ENCODE results near the gene NDUFS3.

Gene NDUFS3

GRCh38 chr11:47565340-47566148 lies 13.3 kb upstream of the NDUFS3 start, which contains the start of gene PTPMT1:
TSS of gene PTPMT1 (plus strand) at chr11:47565599. CDS start at chr11:47565623, 24 bp downstream.
- Histone ChIP-seq H2AFZ (ENCODE audit: low read depth, low read length) (peak within 1 kb of the TSS; percentile 49), H3K9me3 (ENCODE audit: low read length) (no peaks in the 10 kb centered on the region), H3K4me1 (ENCODE audit: insufficient read depth, low read length) (no peaks in the 10 kb centered on the region), H3K27me3 (ENCODE audit: insufficient read depth, low read length) (no peaks in the 10 kb centered on the region), H3K4me3 (ENCODE audit: low read length) (peak within 1 kb of the TSS; percentile 42), H3K36me3 (ENCODE audit: insufficient read depth, low read length) (no peaks in the 10 kb centered on the region)

GRCh38 chr11:47566149-47566698 lies 12.7 kb upstream of the NDUFS3 start:
- Histone ChIP-seq H3K36me3 (ENCODE audit: insufficient read depth, low read length) (peaks cover 3% of the 10 kb centered on the region), H3K4me3 (ENCODE audit: low read length) (peak overlapping the region; percentile 42), H3K4me1 (ENCODE audit: insufficient read depth, low read length) (no peaks in the 10 kb centered on the region), H3K27me3 (ENCODE audit: insufficient read depth, low read length) (no peaks in the 10 kb centered on the region), H2AFZ (ENCODE audit: low read depth, low read length) (peak overlapping the region; percentile 49), H3K9me3 (ENCODE audit: low read length) (no peaks in the 10 kb centered on the region)

- peaks cover 30% of the 10 kb centered on the region for H3K36me3 ChIP-seq (ENCODE audit: insufficient read depth, low read length)
- no peak overlapping the region for H2AFZ ChIP-seq (ENCODE audit: low read depth, low read length)
- H3K4me3 ChIP-seq (ENCODE audit: low read length) = no peak overlapping the region
- no peaks in the 10 kb centered on the region for H3K9me3 ChIP-seq (ENCODE audit: low read length)
- no peaks in the 10 kb centered on the region for H3K27me3 ChIP-seq (ENCODE audit: insufficient read depth, low read length)
- no peaks in the 10 kb centered on the region for H3K4me1 ChIP-seq (ENCODE audit: insufficient read depth, low read length)
Measured at GRCh38 chr11:47569646-47570045, 9.2 kb upstream of the NDUFS3 start.

GRCh38 chr11:47570651-47571356 lies 8.1 kb upstream of the NDUFS3 start:
- H3K9me3 ChIP-seq (ENCODE audit: low read length) = no peaks in the 10 kb centered on the region
- no peak overlapping the region for H2AFZ ChIP-seq (ENCODE audit: low read depth, low read length)
- H3K4me1 ChIP-seq (ENCODE audit: insufficient read depth, low read length) = no peaks in the 10 kb centered on the region
- H3K4me3 ChIP-seq (ENCODE audit: low read length) = no peak overlapping the region
- H3K27me3 ChIP-seq (ENCODE audit: insufficient read depth, low read length) = no peaks in the 10 kb centered on the region
- H3K36me3 ChIP-seq (ENCODE audit: insufficient read depth, low read length) = peaks cover 38% of the 10 kb centered on the region

GRCh38 chr11:47571357-47571729 lies 7.5 kb upstream of the NDUFS3 start:
- Histone ChIP-seq H3K27me3 (ENCODE audit: insufficient read depth, low read length) (no peaks in the 10 kb centered on the region), H3K36me3 (ENCODE audit: insufficient read depth, low read length) (peaks cover 39% of the 10 kb centered on the region)

GRCh38 chr11:47571895-47572294 lies 7.0 kb upstream of the NDUFS3 start:
- H3K9me3 ChIP-seq (ENCODE audit: low read length) = no peaks in the 10 kb centered on the region
- peaks cover under 1% of the 10 kb centered on the region for H3K4me1 ChIP-seq (ENCODE audit: insufficient read depth, low read length)
- H2AFZ ChIP-seq (ENCODE audit: low read depth, low read length) = no peak overlapping the region
- no peak overlapping the region for H3K4me3 ChIP-seq (ENCODE audit: low read length)
- no peaks in the 10 kb centered on the region for H3K27me3 ChIP-seq (ENCODE audit: insufficient read depth, low read length)
- H3K36me3 ChIP-seq (ENCODE audit: insufficient read depth, low read length) = peaks cover 39% of the 10 kb centered on the region

More at GRCh38 chr11:47571357-47571729, 7.5 kb upstream of the NDUFS3 start:
- Histone ChIP-seq H2AFZ (ENCODE audit: low read depth, low read length) (no peak overlapping the region), H3K4me1 (ENCODE audit: insufficient read depth, low read length) (no peaks in the 10 kb centered on the region), H3K4me3 (ENCODE audit: low read length) (no peak overlapping the region), H3K9me3 (ENCODE audit: low read length) (no peaks in the 10 kb centered on the region)

GRCh38 chr11:47572715-47573255 lies 6.1 kb upstream of the NDUFS3 start:
- peaks cover 39% of the 10 kb centered on the region for H3K36me3 ChIP-seq (ENCODE audit: insufficient read depth, low read length)
- no peaks in the 10 kb centered on the region for H3K27me3 ChIP-seq (ENCODE audit: insufficient read depth, low read length)
- no peak overlapping the region for H3K4me3 ChIP-seq (ENCODE audit: low read length)
- peaks cover 9% of the 10 kb centered on the region for H3K4me1 ChIP-seq (ENCODE audit: insufficient read depth, low read length)
- H2AFZ ChIP-seq (ENCODE audit: low read depth, low read length) = no peak overlapping the region
- H3K9me3 ChIP-seq (ENCODE audit: low read length) = no peaks in the 10 kb centered on the region

- no peaks in the 10 kb centered on the region for H3K9me3 ChIP-seq (ENCODE audit: low read length)
- H3K27me3 ChIP-seq (ENCODE audit: insufficient read depth, low read length) = no peaks in the 10 kb centered on the region
- no peak overlapping the region for H2AFZ ChIP-seq (ENCODE audit: low read depth, low read length)
- H3K4me3 ChIP-seq (ENCODE audit: low read length) = no peak overlapping the region
- H3K4me1 ChIP-seq (ENCODE audit: insufficient read depth, low read length) = peaks cover 14% of the 10 kb centered on the region
- H3K36me3 ChIP-seq (ENCODE audit: insufficient read depth, low read length) = peaks cover 39% of the 10 kb centered on the region
Measured at GRCh38 chr11:47573321-47573720, 5.6 kb upstream of the NDUFS3 start.

- H3K4me3 ChIP-seq (ENCODE audit: low read length) = peak overlapping the region; percentile 66
- H3K4me1 ChIP-seq (ENCODE audit: insufficient read depth, low read length) = peaks cover 23% of the 10 kb centered on the region
- no peaks in the 10 kb centered on the region for H3K27me3 ChIP-seq (ENCODE audit: insufficient read depth, low read length)
- H3K36me3 ChIP-seq (ENCODE audit: insufficient read depth, low read length) = peaks cover 49% of the 10 kb centered on the region
- no peaks in the 10 kb centered on the region for H3K9me3 ChIP-seq (ENCODE audit: low read length)
- no peak overlapping the region for H2AFZ ChIP-seq (ENCODE audit: low read depth, low read length)
Measured at GRCh38 chr11:47577460-47578041, 1.3 kb upstream of the NDUFS3 start.

- Histone ChIP-seq H3K9me3 (ENCODE audit: low read length) (no peaks in the 10 kb centered on the region), H3K36me3 (ENCODE audit: insufficient read depth, low read length) (peaks cover 48% of the 10 kb centered on the region), H3K4me3 (ENCODE audit: low read length) (no peak overlapping the region), H3K27me3 (ENCODE audit: insufficient read depth, low read length) (no peaks in the 10 kb centered on the region), H3K4me1 (ENCODE audit: insufficient read depth, low read length) (peaks cover 12% of the 10 kb centered on the region), H2AFZ (ENCODE audit: low read depth, low read length) (no peak overlapping the region)
Measured at GRCh38 chr11:47583844-47584243, 5.0 kb downstream of the NDUFS3 start.

- H2AFZ ChIP-seq (ENCODE audit: low read depth, low read length) = no peak within 1 kb of the TSS
- peaks cover 35% of the 10 kb centered on the region for H3K36me3 ChIP-seq (ENCODE audit: insufficient read depth, low read length)
- H3K4me3 ChIP-seq (ENCODE audit: low read length) = no peak within 1 kb of the TSS
- no peaks in the 10 kb centered on the region for H3K9me3 ChIP-seq (ENCODE audit: low read length)
- H3K27me3 ChIP-seq (ENCODE audit: insufficient read depth, low read length) = no peaks in the 10 kb centered on the region
- H3K4me1 ChIP-seq (ENCODE audit: insufficient read depth, low read length) = peaks cover 3% of the 10 kb centered on the region
Measured at GRCh38 chr11:47586098-47586855, 7.4 kb downstream of the NDUFS3 start, which contains the start of gene FAM180B. TSS of gene FAM180B (plus strand) at chr11:47586678. CDS start at chr11:47586769, 91 bp downstream.

- Histone ChIP-seq H3K9me3 (ENCODE audit: low read length) (no peaks in the 10 kb centered on the region), H3K27me3 (ENCODE audit: insufficient read depth, low read length) (no peaks in the 10 kb centered on the region), H3K36me3 (ENCODE audit: insufficient read depth, low read length) (peaks cover 26% of the 10 kb centered on the region), H3K4me1 (ENCODE audit: insufficient read depth, low read length) (peaks cover 10% of the 10 kb centered on the region), H2AFZ (ENCODE audit: low read depth, low read length) (no peak overlapping the region), H3K4me3 (ENCODE audit: low read length) (no peak overlapping the region)
Measured at GRCh38 chr11:47587039-47587716, 8.3 kb downstream of the NDUFS3 start.

Measured in neuron (in vitro differentiated cells).